Activated CD8-positive, alpha-beta memory T cell treated with anti-CD3 and anti-CD28 coated beads, Interleukin-2, amount 50 U/mL, for 4 hours (primary cell): ENCODE measurements around the gene VPREB3.
A peak's percentile ranks its signal among the peaks of the same experiment; 100 is the strongest.

ENCODE experiments used
- DNase-seq: peaks from one replicate; pipeline ENCODE4 v3.0.0-alpha.2; 2020

Gene VPREB3, protein sequence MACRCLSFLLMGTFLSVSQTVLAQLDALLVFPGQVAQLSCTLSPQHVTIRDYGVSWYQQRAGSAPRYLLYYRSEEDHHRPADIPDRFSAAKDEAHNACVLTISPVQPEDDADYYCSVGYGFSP

GRCh38 chr22:23754220-23754919 lies at the start of gene VPREB3:
TSS of gene VPREB3 (minus strand) at chr22:23754425. CDS start at chr22:23754363, 62 bp downstream.
- DNase-seq = no peak

DNA sequence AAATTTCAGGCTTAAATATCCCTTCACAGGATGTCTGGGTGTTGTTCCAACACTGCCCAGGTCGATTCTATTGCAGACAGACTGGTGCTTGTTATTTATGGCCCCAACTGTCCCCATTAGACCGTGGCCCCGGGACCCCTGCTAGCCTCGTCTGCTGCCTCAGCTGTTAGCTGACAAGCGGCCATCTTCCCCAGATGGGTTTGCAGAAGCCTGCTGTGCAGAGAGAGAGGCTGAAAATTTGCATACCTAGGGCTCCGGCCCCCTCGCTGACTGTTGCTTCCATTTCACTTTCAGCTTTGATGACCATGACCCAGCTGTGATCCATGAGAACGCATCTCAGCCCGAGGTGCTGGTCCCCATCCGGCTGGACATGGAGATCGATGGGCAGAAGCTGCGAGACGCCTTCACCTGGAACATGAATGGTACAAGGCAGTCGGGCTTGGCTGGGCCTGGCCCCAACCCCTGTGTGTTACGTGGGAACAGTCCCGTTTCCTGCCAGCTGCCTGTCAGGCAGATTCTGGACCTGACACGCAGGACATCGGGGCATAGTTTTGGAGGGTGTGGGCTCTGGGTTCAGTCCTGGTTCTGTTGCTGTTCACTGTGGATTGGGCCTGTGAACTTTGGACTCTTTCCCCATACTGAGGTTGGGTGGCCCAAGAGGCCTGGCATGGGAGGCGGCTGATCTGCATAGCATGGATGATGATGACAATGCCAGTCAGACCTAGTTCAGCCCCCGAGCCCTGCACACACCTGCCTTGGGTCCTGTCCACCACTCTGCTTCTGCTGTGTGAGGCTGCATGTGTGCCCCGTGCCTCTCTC lies 49.0 kb upstream of the VPREB3 start:
- DNase-seq = no peak

GRCh38 chr22:23801886-23802377 lies 47.7 kb upstream of the VPREB3 start:
- no peak for DNase-seq

DNA sequence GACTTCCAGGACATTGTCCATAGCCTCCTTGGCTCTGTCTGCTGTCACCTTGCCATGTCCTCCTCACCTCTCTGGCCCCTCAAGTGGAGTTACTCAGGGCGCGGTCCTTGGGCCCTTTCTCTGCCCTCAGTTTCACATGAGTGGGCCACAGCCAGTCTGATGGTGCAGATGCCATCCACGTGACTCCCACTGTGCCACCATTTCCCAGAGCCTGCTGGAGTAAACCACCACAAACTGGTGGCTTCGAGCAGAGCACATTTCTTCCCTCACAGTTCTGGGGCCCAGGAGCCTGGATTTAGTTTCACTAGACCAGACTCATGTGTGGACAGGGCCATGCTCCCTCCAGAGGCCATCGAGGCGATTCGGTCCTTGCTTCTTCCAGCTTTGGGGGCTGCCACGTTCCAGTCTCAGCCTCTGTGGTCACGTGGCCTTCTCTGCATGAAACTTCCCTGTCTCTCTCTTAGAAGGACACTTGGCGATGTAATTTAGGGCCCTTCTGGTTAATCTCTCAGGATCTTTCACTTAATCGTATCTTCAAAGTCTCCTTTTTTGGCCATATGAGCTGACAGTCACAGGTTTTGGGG lies 47.1 kb upstream of the VPREB3 start:
- no peak for DNase-seq

GRCh38 chr22:23800297-23801237 lies 46.3 kb upstream of the VPREB3 start:
- DNase-seq = no peak

DNA sequence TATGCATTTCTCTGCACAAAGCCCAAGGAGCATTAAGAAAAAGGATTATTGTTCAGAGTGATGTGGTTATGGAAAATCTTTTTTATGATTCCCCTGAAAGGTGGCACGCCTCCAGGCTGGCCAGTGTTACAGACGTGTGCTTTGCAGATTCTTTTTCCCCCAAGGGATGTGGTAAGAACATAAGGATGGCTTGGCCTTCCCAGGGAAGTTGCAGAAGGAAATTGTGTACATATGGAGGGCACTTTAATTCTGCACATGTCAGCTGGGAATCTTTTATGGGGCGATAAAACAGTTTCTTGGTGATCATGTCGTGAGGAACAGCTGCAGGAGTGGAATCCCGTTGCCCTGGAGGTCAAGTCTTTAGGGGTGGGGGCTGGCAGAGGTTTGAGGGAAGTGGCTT lies 42.2 kb upstream of the VPREB3 start:
- DNase-seq = no peak

DNA sequence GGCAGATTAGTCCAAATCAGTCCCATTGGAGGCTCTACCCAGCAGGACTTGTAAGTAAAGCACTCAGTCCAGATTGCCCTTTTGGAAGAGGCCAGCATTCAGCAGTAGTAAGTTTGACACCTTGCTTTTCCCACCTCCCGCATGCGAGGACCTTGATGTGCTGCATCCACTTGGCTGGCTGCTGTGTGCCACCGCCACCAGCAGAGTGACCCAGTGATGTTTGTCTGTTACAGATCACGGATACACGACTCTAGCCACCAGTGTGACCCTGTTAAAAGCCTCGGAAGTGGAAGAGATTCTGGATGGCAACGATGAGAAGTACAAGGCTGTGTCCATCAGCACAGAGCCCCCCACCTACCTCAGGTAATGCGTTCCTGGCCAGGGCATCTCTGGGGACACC lies 39.1 kb upstream of the VPREB3 start:
- DNase-seq = no peak

- DNase-seq = no peak
Measured at GRCh38 chr22:23791738-23792645, 37.8 kb upstream of the VPREB3 start.

- DNase-seq = no peak
Measured at GRCh38 chr22:23790819-23791737, 36.9 kb upstream of the VPREB3 start.

GRCh38 chr22:23789638-23790037 lies 35.4 kb upstream of the VPREB3 start:
- DNase-seq = no peak

- no peak for DNase-seq
Measured at GRCh38 chr22:23789121-23789520, 34.9 kb upstream of the VPREB3 start.

DNA sequence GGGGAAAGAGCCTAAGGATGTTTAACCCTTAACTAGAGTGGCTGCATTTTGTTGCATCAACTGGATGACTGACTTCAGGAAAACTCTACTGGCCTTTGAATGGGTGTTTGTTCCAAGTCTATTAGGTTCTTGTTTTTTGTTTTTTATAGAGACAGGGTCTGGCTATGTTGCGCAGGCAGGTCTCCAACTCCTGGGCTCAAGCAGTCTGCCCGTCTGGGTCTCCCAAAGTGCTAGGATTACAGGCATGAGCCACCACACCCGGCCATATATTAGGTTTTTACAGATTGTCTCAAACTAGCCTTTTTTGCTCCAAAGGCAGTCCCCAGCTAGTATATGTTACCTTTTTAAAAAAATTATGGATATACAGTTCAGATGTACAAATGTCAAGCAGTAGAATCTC lies 33.7 kb upstream of the VPREB3 start:
- no peak for DNase-seq

DNA sequence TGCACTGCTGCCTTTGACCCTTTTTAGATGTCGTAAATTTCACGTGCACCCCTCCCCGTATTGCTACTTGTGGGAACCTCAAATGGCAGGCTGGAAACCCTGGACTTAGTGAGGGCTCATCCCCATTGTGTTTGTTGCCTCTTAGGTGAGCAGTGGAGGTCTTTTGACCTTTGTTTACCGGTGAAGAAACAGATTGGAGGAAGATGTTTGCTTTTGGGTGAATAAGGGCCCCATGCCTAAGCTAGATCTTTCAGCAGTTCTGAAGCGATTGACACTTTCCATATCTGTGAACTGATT lies 33.3 kb upstream of the VPREB3 start:
- no peak for DNase-seq

GRCh38 chr22:23786752-23787599 lies 32.8 kb upstream of the VPREB3 start, which contains the start of gene SMARCB1:
TSS of gene SMARCB1 (plus strand) at chr22:23786966. CDS start at chr22:23787170, 204 bp downstream.
- peak; percentile 89 for DNase-seq

DNA sequence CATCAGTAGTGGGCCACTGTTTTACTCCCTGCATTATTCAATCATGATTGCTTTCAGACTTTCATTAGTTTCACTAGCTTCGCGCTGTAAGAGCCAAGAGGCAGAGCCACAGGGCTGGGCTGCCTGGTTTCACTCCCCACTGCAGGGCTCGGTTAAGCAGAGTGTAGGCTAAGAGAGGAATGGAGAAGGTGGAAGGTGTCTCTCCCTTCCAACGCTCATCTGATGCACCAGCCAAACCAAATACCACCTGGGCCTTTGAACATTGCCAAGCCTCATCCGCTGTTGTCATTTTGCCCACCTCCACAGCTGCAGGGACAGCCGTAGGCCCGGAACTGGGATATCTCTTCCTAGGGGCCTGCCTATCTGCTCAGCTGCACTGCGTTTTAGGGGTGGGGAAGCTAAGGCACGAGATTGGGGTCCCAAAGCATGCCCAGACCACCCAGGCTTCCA lies 32.1 kb upstream of the VPREB3 start:
- no peak for DNase-seq

DNA sequence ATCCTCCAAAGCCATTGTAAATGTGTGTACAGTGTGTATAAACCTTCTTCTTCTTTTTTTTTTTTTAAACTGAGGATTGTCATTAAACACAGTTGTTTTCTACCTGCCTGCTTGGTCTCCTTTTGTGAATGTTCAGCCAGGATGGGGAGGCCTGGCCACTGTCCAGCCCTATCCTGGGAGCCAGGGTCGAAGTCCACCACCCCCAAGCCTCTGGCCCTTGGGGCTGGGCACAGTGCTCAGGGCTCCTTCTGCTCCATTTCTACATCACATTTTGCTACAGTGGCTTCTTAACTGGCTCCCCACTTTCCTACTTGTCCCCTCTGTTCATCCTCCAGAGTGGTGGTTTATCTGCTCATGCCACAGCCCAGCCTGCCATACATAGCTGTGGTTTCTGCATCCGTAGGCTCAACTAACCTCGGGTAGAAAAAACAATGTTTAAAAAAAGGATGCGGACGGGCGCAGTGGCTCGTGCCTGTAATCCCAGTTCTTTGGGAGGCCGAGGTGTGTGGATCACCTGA lies 30.0 kb upstream of the VPREB3 start:
- no peak for DNase-seq

- no peak for DNase-seq
Measured at GRCh38 chr22:23783265-23784150, 29.3 kb upstream of the VPREB3 start.

- no peak for DNase-seq
Measured at GRCh38 chr22:23782703-23783102, 28.5 kb upstream of the VPREB3 start.
